ENCODE data around the gene SPATA31C1.

Gene SPATA31C1

GRCh38 chr9:87880683-87881082, 37.1 kb upstream of the SPATA31C1 start:
- no peaks in the 10 kb centered on the region for H3K79me2 ChIP-seq (ENCODE audit: insufficient read depth, low read length)

GRCh38 chr9:87882627-87883026, 35.1 kb upstream of the SPATA31C1 start, which contains the start of gene SPATA31E1:
Gene SPATA31E1 (plus strand): TSS chr9:87882877. CDS start chr9:87882892, 15 bp downstream.
- no peak within 1 kb of the TSS for H3K4me2 ChIP-seq (ENCODE audit: low read depth, low read length, poor library complexity, severe bottlenecking)

More at GRCh38 chr9:87880683-87881082, 37.1 kb upstream of the SPATA31C1 start:
- H3K4me2 ChIP-seq (ENCODE audit: low read depth, low read length, poor library complexity, severe bottlenecking) = no peak overlapping the region
- H3K4me3 ChIP-seq (ENCODE audit: low read length, poor library complexity, severe bottlenecking) = no peak overlapping the region
- H3K9me3 ChIP-seq (ENCODE audit: insufficient read depth, low read depth, low read length) = no peaks in the 10 kb centered on the region
- H3K36me3 ChIP-seq (ENCODE audit: insufficient read depth, low read length) = no peaks in the 10 kb centered on the region
- no peaks in the 10 kb centered on the region for H3K4me1 ChIP-seq (ENCODE audit: insufficient read depth, low read length, poor library complexity, severe bottlenecking)
- TF ChIP-seq CTCF (conservative IDR thresholded peaks at IDR 0.05; ENCODE audit: low read length) (no peak), EZH2phosphoT487 (IDR thresholded peaks at IDR 0.05; ENCODE audit: borderline replicate concordance) (no peak)
- H2AFZ ChIP-seq (ENCODE audit: low read length) = no peak overlapping the region
- H3F3A ChIP-seq (ENCODE audit: low read depth) = no peaks in the 10 kb centered on the region
- no peaks in the 10 kb centered on the region for H4K20me1 ChIP-seq (ENCODE audit: insufficient read depth, low read length, poor library complexity, severe bottlenecking)
- no peaks in the 10 kb centered on the region for H3K9me2 ChIP-seq (replicated peaks; ENCODE audit: low read depth, low read length)
- H3K27me3 ChIP-seq (ENCODE audit: insufficient read depth, low read length, poor library complexity, severe bottlenecking) = no peaks in the 10 kb centered on the region
- no peak overlapping the region for H3K9ac ChIP-seq (ENCODE audit: low read depth, low read length, poor library complexity, severe bottlenecking)

DNA sequence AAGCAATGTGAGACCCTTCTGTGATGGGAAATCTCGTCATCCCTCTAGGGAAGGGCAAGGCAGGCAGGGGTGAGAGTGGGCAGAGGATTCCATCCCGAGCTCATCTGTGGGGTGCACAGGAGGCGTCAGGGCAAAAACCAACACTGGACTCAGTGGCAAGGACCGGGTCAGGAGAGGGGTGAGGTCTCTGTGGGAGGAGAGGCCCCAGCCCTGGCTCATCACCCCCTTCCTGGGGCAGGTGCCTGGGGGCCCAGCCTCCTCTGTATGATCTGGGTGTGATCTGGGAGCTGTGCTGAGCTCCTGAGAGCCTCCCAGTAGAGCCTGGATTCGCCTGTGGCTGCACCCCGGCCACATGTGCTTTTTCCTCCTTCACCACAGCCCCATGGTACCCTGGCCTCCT, 34.5 kb upstream of the SPATA31C1 start:
- no peaks in the 10 kb centered on the region for H4K20me1 ChIP-seq (ENCODE audit: insufficient read depth, low read length, poor library complexity, severe bottlenecking)
- H3K9me3 ChIP-seq (ENCODE audit: insufficient read depth, low read depth, low read length) = peaks cover 3% of the 10 kb centered on the region; the same call in 1 of the 2 replicates
- H3K4me1 ChIP-seq (ENCODE audit: insufficient read depth, low read length, poor library complexity, severe bottlenecking) = no peaks in the 10 kb centered on the region
- H3K9me2 ChIP-seq (replicated peaks; ENCODE audit: low read depth, low read length) = no peaks in the 10 kb centered on the region
- H3K9ac ChIP-seq (ENCODE audit: low read depth, low read length, poor library complexity, severe bottlenecking) = no peak overlapping the region
- no peak for TF ChIP-seq EZH2phosphoT487 (IDR thresholded peaks at IDR 0.05; ENCODE audit: borderline replicate concordance)
- TF ChIP-seq CTCF (conservative IDR thresholded peaks at IDR 0.05; ENCODE audit: low read length) = no peak
- no peaks in the 10 kb centered on the region for H3F3A ChIP-seq (ENCODE audit: low read depth)
- no peak overlapping the region for H2AFZ ChIP-seq (ENCODE audit: low read length)
- no peak overlapping the region for H3K4me3 ChIP-seq (ENCODE audit: low read length, poor library complexity, severe bottlenecking)
- H3K4me2 ChIP-seq (ENCODE audit: low read depth, low read length, poor library complexity, severe bottlenecking) = no peak overlapping the region
- H3K79me2 ChIP-seq (ENCODE audit: insufficient read depth, low read length) = no peaks in the 10 kb centered on the region
- H3K27me3 ChIP-seq (ENCODE audit: insufficient read depth, low read length, poor library complexity, severe bottlenecking) = no peaks in the 10 kb centered on the region
- no peaks in the 10 kb centered on the region for H3K36me3 ChIP-seq (ENCODE audit: insufficient read depth, low read length)

More at GRCh38 chr9:87882627-87883026, 35.1 kb upstream of the SPATA31C1 start, which contains the start of gene SPATA31E1:
- Histone ChIP-seq H3F3A (ENCODE audit: low read depth) (no peaks in the 10 kb centered on the region), H4K20me1 (ENCODE audit: insufficient read depth, low read length, poor library complexity, severe bottlenecking) (no peaks in the 10 kb centered on the region), H3K9me2 (replicated peaks; ENCODE audit: low read depth, low read length) (no peaks in the 10 kb centered on the region), H3K9ac (ENCODE audit: low read depth, low read length, poor library complexity, severe bottlenecking) (no peak within 1 kb of the TSS), H2AFZ (ENCODE audit: low read length) (no peak within 1 kb of the TSS), H3K9me3 (ENCODE audit: insufficient read depth, low read depth, low read length) (peaks cover 3% of the 10 kb centered on the region; the same call in 1 of the 2 replicates), H3K27me3 (ENCODE audit: insufficient read depth, low read length, poor library complexity, severe bottlenecking) (no peaks in the 10 kb centered on the region), H3K4me1 (ENCODE audit: insufficient read depth, low read length, poor library complexity, severe bottlenecking) (no peaks in the 10 kb centered on the region), H3K79me2 (ENCODE audit: insufficient read depth, low read length) (no peaks in the 10 kb centered on the region), H3K4me3 (ENCODE audit: low read length, poor library complexity, severe bottlenecking) (no peak within 1 kb of the TSS), H3K36me3 (ENCODE audit: insufficient read depth, low read length) (no peaks in the 10 kb centered on the region)
- no peak for TF ChIP-seq CTCF (conservative IDR thresholded peaks at IDR 0.05; ENCODE audit: low read length)

All from Loucy (cell line).